Measurements from ENCODE around the gene PGLYRP1. TPM values are rescaled to one million over a fixed set of nuclear protein-coding genes. Genes with fewer than 3 reads are reported as not detected.

The PGLYRP1 gene
- total and polyA plus RNA-seq, 12 donors = 0.16 to 1.1 (median 0.81) TPM; not detected in 9

DNA sequence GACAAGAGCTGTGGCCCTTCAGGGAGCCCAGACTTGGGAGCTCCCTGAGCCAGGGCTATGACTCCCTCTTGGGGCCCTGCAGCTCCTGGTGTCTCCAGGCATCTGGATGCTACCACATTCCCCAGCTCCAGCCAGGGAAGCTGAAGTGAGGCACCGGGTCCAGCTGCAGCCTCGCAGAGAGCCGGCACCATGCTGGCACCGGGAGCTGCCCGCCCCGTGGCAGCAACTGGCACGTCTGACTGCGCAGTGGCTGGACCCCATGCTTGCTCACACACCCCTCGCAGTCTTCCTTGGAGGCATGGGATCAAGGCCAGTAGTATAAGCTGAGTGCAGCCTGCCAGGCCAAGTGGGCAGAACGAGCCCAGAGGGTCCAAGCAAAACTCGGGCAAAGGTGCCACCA lies 10.5 kb upstream of the PGLYRP1 start:
- intact Hi-C loops (cut with DNase I) = loop anchor here in 2 of 10 donors (5.0 kb wide), 2 partner anchors 154 to 229 kb away; no protein-coding TSS in a partner anchor
- H3K27ac ChIP-seq = no peak overlapping the region
- peaks cover 0 to 5% (median 0%) of the 10 kb centered on the region in 9 donors for H3K4me1 ChIP-seq
- TF ChIP-seq, protein P1, sequence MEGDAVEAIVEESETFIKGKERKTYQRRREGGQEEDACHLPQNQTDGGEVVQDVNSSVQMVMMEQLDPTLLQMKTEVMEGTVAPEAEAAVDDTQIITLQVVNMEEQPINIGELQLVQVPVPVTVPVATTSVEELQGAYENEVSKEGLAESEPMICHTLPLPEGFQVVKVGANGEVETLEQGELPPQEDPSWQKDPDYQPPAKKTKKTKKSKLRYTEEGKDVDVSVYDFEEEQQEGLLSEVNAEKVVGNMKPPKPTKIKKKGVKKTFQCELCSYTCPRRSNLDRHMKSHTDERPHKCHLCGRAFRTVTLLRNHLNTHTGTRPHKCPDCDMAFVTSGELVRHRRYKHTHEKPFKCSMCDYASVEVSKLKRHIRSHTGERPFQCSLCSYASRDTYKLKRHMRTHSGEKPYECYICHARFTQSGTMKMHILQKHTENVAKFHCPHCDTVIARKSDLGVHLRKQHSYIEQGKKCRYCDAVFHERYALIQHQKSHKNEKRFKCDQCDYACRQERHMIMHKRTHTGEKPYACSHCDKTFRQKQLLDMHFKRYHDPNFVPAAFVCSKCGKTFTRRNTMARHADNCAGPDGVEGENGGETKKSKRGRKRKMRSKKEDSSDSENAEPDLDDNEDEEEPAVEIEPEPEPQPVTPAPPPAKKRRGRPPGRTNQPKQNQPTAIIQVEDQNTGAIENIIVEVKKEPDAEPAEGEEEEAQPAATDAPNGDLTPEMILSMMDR (IDR thresholded peaks at IDR 0.05) = no peak
- ATAC-seq = no peak
- no peaks in the 10 kb centered on the region for H3K9me3 ChIP-seq
- no peaks in the 10 kb centered on the region for H3K36me3 ChIP-seq
- H3K27me3 ChIP-seq = peaks cover 0 to 54% (median 11%) of the 10 kb centered on the region in 7 donors
- no peak for DNase-seq
- H3K4me3 ChIP-seq = no peak overlapping the region
- 83 to 92% methylated on average over 11 of the region's 11 CpGs for WGBS, 2 donors

DNA sequence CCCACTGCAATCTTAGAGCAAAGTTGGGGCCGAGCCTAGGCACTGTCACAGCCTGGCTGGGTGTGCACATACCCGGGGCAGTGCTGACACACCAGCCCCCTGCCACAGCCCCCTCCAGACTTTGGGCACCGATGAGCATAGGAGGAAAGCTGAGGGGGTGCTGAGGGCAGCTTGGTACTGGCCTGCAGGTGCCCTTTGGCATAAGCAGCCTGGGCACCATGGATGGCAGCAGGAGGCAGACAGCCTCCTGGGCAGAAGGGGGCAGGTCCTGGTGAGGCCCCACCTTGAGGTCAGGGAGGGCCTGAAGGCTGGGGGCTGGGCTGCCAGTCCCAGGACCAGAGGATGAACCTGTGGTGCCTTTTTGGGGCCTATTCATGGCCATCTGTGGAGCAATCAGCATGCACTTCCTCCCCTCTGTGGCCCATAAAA lies 9.8 kb upstream of the PGLYRP1 start:
- Histone ChIP-seq H3K27ac (no peak overlapping the region), H3K36me3 (no peaks in the 10 kb centered on the region), H3K4me3 (no peak overlapping the region), H3K27me3 (peaks cover 0 to 55% (median 17%) of the 10 kb centered on the region in 7 donors), H3K9me3 (no peaks in the 10 kb centered on the region), H3K4me1 (peaks cover 0 to 5% (median 0%) of the 10 kb centered on the region in 9 donors)
- intact Hi-C loops (cut with DNase I) = loop anchor here in 2 of 10 donors (5.0 kb wide), 2 partner anchors 155 to 230 kb away; no protein-coding TSS in a partner anchor
- 67 to 78% methylated on average over 3 of the region's 3 CpGs for WGBS, 2 donors
- ATAC-seq (peak in 1 of 8 donors; percentile 33), DNase-seq (no peak)
- TF ChIP-seq, protein P1 (IDR thresholded peaks at IDR 0.05) = no peak

DNA sequence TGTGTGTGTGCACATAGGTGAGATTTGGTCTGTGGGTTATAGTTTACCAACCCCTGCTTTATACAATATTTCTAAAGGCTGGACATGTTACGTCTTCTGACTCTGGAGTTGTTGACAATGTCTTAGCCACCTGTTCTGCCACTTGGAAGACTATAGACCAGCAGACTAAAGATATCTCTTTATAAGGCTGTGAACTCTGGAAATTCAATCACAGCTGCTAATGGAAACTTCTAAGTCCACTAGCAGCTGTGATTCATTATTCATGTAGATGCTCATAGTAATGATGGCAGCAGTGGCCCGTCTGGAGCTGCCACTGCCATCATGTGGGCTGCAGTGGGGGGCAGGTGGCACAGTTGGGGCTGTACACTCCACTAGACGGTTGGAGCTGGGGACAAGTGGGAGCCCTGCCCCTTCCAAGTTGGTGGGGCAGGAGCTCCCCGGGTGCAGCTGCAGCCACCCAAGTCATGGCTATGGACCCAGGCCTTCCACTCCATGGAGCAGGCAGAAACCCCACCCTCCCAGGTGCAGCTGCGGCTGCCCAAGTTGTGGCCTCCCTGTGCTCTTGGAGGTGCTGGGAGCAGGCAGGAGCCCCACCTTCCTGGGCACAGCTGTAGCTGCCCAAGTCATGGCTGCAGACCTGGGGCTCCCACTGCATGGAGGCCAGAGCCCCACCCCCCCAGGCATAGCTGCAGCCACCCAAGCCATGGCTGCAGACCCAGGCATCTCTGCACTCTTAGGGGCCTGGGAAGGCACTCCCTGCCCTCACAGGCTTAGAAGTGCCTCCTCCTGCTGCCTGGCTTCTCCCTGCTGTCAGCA lies 9.1 kb upstream of the PGLYRP1 start:
- TF ChIP-seq, protein P1 (IDR thresholded peaks at IDR 0.05) = no peak

DNA sequence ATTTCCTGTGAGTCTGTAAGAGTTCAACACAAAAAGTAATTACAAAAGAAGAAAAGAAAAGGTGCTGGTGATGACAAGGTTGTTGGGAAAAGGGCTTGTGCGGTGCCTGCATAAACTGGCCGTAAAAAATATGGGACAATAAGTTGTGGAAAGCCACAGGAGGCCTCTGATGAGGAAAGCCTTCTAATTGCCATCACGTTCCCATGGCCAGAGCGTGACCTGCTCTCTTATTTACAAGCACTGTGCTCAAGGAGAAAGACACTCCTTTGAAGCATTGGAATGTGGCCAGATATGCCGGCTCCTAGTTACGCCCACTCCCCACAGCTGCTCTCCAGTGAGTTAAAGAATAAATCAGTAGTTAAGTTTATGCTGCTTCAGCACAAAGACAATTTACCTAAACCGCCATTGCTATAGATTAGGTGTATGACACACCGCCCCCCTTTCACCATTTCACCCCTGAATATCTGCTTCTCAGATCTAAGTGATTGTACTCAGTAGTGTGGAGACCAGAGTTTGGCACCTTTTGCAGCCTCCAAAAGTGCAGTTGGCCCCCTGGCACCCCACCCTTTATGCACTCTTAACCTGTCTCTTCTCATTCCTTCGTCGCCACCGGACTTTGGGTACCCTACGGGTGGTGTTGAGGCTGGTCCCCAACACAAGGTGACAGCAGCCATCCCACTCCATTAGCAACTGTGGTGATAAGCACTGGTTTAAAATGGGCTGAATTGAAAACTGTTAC lies 8.1 kb upstream of the PGLYRP1 start:
- TF ChIP-seq, protein P1 (IDR thresholded peaks at IDR 0.05) = no peak
- intact Hi-C loops (cut with DNase I) = loop anchor here in 2 of 10 donors (5.0 kb wide), 2 partner anchors 156 to 231 kb away; no protein-coding TSS in a partner anchor
- Histone ChIP-seq H3K4me1 (peaks cover 0 to 10% (median 0%) of the 10 kb centered on the region in 9 donors), H3K36me3 (no peaks in the 10 kb centered on the region), H3K27me3 (peaks cover 0 to 60% (median 31%) of the 10 kb centered on the region in 7 donors), H3K27ac (no peak overlapping the region), H3K4me3 (no peak overlapping the region), H3K9me3 (no peaks in the 10 kb centered on the region)
- ATAC-seq = no peak
- WGBS, 2 donors = 54 to 59% methylated on average over 12 of the region's 12 CpGs
- DNase-seq = no peak

More for the DNA sequence above, 9.1 kb upstream of the PGLYRP1 start:
- Histone ChIP-seq H3K4me1 (peaks cover 0 to 5% (median 0%) of the 10 kb centered on the region in 9 donors), H3K27me3 (peaks cover 0 to 59% (median 21%) of the 10 kb centered on the region in 7 donors), H3K27ac (no peak overlapping the region), H3K36me3 (no peaks in the 10 kb centered on the region), H3K4me3 (no peak overlapping the region), H3K9me3 (no peaks in the 10 kb centered on the region)
- 78 to 81% methylated on average over 5 of the region's 5 CpGs for WGBS, 2 donors
- ATAC-seq = peak in 1 of 8 donors; percentile 22
- no peak for DNase-seq
- intact Hi-C loops (cut with DNase I) = loop anchor here in 2 of 10 donors (5.0 kb wide), 2 partner anchors 155 to 230 kb away; no protein-coding TSS in a partner anchor

All from heart right ventricle (tissue), 16 donors.